DMS114 treated with DMSO at 0.1 percent for 48 hours (cell line): ENCODE results near the gene FBXO11.
"Not testable (repeated sequence)": the region's sequence is repeated elsewhere in the genome, so short reads cannot be mapped to it uniquely, and the experiment has no call there.

ENCODE experiments used
- DNase-seq: peaks from one replicate; lab custom pipeline; 2025; ENCODE audit not compliant: unreplicated experiment; lab: John Stamatoyannopoulos, UW

Gene FBXO11

GRCh38 chr2:47853067-47853777 is 53.1 kb downstream of the FBXO11 start:
- not testable (repeated sequence) for DNase-seq

- DNase-seq: no peak
Observed at GRCh38 chr2:47850198-47850597, 56.1 kb downstream of the FBXO11 start.

DNA sequence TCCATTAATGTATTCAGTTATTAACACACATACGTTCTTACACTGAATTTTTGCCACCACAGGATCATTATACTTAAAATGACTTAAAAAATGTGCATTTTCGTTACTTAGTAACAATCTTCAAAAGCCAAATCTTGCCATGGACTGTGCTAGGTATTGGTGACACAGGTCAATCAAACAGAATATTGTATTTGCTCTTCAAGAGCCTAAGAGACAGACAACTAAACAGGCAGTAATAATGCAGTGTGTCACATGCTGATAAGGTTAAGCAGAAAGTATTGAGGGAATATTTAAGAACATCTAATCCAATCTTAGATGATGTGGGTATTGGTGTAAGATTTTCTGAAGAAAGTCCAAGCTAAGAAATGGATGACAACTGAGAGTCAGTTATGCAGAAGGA is 56.9 kb downstream of the FBXO11 start:
- DNase-seq: no peak

DNA sequence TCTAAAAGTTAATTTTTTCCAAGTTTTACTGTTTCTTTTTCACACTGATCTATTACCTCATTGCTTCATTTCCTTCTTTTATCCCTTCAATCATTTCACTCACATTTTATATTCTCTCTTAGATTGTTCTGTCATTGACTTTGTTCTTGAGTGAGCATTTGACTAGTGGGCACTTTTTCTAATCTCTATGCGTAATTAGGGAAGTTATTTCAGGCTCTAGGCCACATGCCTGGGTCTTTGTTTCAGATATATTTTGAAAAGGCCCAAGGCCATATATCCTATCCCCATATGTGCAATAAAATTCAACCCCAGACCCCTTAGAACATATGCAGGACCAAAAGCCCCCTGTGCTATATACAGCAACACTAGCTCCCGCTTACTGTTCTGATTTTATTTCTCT is 62.1 kb downstream of the FBXO11 start:
- no peak for DNase-seq

GRCh38 chr2:47843407-47843806 is 62.9 kb downstream of the FBXO11 start:
- DNase-seq: no peak

GRCh38 chr2:47842846-47843245 is 63.5 kb downstream of the FBXO11 start:
- no peak for DNase-seq

GRCh38 chr2:47838686-47839085 is 67.6 kb downstream of the FBXO11 start:
- no peak for DNase-seq

- DNase-seq: no peak
Observed at GRCh38 chr2:47838249-47838648, 68.0 kb downstream of the FBXO11 start.

GRCh38 chr2:47833516-47833968 is 72.8 kb downstream of the FBXO11 start:
- no peak for DNase-seq

DNA sequence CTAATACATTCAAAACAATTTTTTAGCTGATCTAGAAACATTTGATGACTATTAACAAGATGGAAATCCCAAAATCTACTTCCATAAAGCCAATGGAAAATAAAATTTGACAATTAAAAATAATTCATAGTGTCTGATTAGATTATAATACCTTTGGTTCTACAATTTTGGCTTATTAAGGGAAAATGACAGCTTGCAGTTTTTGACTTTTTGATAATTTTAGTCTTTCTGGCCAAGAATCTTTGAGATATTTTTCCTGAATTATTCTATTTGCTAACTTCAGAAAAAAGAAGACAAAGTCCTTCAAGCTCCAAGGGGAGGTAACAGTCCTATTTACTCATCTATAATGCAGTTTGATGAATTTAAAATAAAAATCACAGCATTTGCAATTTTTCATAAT is 83.8 kb downstream of the FBXO11 start:
- DNase-seq: no peak

- no peak for DNase-seq
Observed at GRCh38 chr2:47819834-47820233, 86.5 kb downstream of the FBXO11 start.

- no peak for DNase-seq
Observed at GRCh38 chr2:47818777-47819176, 87.5 kb downstream of the FBXO11 start.

DNA sequence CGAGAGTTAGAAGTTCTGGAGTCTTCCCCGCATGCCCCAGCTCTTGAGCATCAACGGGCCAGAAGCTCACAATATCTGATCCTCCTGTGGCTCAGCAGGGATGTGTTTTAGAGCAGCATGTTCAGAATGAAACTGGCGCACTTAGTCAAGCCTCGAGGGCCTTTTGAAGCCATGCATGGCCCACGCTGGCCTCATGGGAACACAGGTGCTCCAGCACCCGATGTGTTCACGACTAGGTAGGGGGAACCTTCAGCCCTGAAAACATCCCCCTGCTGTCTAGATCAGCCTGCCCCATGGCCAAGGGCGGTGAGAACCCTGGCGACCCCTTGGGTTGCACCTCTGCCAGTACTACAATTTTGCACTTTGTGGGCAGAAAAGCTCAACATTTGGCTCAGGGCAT is 90.5 kb downstream of the FBXO11 start:
- DNase-seq: no peak

DNA sequence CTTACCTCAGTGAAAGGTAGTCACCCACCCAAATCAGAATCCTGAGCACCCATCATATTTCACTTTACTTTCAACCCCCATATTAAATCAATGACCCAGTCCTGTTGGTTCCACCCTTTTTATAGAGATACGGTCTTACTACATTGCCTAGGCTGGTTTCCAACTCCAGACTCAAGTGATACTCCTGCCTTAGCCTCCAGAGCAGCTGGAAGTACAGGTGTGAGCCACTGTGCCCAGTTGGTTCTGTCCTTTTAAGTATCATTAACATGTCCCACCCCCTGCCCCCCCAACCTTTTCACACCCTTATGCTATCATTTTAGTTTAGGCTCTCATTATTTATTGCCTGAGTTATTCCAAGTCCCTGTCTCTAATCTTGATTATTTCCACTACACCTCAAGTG is 94.6 kb downstream of the FBXO11 start:
- DNase-seq: no peak

DNA sequence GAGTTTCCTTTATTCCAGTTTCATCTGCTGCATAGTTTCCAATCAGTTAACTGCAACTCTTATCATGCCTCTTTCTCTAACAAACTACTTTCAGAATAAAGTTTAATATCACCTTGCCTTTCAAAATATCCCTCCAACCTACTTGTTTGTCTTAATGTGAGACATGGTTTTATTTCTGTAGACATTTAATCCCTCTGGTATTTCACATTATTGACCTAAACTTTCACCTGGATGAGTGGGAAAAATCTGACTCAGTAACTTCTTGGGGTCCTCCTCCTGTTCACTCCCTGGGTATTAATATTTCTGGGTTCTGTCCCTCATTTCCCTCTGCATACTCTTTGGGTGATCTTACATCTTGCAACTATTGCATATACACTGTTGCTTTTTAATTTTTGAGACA is 95.4 kb downstream of the FBXO11 start:
- no peak for DNase-seq

DNA sequence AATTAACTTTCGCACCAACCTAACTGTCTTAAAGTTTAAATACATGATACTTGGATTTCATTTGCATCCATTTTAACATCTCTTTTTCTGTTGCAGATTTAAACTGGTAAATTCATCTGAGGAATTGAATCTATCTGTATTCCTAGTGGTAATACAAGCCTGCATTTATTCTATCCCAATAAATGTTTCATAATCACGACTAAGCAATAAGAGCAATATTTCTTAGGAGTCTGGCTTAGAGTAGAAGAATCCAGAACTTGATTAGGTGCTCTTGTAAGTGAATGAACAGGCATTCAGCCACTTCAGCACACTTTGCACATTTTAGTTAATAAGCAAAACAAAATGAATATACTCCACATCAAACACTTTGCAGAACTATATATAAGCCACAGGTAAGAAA is 96.4 kb downstream of the FBXO11 start:
- no peak for DNase-seq

- no peak for DNase-seq
Observed at GRCh38 chr2:47808614-47809013, 97.7 kb downstream of the FBXO11 start.

- no peak for DNase-seq
Observed at GRCh38 chr2:47805850-47806249, 100.4 kb downstream of the FBXO11 start.

DNA sequence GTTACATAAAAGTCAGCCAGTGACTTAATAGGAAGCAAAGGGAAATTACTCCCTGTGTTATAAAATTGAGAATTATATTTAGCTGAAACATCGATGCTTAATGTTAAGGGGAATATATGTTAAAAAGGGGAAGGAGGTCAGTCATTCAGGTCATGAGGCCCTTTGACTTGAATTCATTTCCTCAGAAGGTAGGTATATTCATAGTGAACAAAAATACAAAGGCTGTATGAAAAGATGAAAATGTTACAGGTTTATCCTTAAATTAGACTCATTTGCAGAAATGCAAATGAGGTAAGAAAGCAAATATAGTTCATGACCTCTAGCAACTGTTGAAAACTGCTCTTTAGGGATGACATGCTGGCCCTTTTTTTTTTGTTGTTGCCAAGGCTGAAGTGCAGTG is 102.5 kb downstream of the FBXO11 start:
- no peak for DNase-seq

DNA sequence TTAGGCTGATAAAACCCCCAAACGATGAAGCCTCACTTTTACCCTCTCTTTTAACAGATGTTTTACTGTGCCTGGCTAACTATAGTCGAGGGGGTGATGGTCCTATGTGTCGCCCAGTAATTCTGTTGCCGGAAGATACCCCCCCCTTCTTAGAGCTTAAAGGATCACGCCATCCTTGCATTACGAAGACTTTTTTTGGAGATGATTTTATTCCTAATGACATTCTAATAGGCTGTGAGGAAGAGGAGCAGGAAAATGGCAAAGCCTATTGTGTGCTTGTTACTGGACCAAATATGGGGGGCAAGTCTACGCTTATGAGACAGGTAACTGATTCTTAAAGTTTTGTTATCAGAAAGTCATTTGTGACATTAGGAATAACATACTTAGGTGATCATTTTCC is 102.9 kb downstream of the FBXO11 start:
- DNase-seq: no peak

DNA sequence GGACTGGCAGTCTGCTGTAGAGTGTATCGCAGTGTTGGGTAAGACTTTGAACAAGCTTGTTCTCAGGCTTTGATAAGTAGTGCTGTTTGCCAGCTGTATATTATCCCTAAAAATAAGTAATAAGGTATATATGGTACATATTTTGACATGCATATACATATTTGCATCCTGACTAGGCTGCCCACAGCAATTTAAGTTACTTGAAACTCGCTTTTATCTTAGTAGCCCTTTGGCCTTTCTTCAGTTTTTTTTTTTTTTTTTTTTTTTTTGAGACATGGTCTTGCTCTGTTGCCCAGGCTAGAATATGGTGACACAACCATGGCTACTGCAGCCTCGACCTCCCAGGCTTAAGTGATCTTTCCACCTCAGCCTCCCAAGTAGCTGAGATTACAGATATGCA is 105.2 kb downstream of the FBXO11 start:
- no peak for DNase-seq

- no peak for DNase-seq
Observed at GRCh38 chr2:47799031-47799609, 107.2 kb downstream of the FBXO11 start.

DNA sequence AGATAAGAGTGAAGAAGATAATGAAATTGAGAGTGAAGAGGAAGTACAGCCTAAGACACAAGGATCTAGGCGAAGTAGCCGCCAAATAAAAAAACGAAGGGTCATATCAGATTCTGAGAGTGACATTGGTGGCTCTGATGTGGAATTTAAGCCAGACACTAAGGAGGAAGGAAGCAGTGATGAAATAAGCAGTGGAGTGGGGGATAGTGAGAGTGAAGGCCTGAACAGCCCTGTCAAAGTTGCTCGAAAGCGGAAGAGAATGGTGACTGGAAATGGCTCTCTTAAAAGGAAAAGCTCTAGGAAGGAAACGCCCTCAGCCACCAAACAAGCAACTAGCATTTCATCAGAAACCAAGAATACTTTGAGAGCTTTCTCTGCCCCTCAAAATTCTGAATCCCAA is 107.7 kb downstream of the FBXO11 start:
- no peak for DNase-seq
